Pulmonary artery endothelial cell (primary cell): ENCODE results near the gene NEURL3. TPM values are rescaled to one million over a fixed set of nuclear protein-coding genes. Genes with fewer than 3 reads are reported as not detected.
"Not testable (repeated sequence)": the region's sequence is repeated elsewhere in the genome, so short reads cannot be mapped to it uniquely, and the experiment has no call there.

Source experiments
- DNase-seq: peaks from one replicate; pipeline ENCODE4 v3.0.0-alpha.2; 2011; ENCODE audit warnings: low read depth, low spot score
- total RNA-seq: library from RNA; depleted of rRNA; stranded (reverse); fragments of >200 nt; gene quantifications from 2 replicates; pipeline ENCODE4 v1.2.3, GENCODE V29; 2014

NEURL3 gene
- total RNA-seq, 1 donor from 2014 or later: not detected

- DNase-seq: no peak
Measured at GRCh38 chr2:96486696-96487095, 18.5 kb downstream of the NEURL3 start.

GRCh38 chr2:96485751-96486651, 19.2 kb downstream of the NEURL3 start:
- DNase-seq: peak; percentile 91

GRCh38 chr2:96485350-96485749, 19.8 kb downstream of the NEURL3 start:
- DNase-seq: no peak

- DNase-seq: no peak
Measured at GRCh38 chr2:96484091-96484490, 21.1 kb downstream of the NEURL3 start.

- DNase-seq: no peak
Measured at GRCh38 chr2:96477458-96477857, 27.7 kb downstream of the NEURL3 start.

- DNase-seq: no peak
Measured at GRCh38 chr2:96471772-96472171, 33.4 kb downstream of the NEURL3 start.

GRCh38 chr2:96470636-96471035, 34.5 kb downstream of the NEURL3 start:
- no peak for DNase-seq

- no peak for DNase-seq
Measured at GRCh38 chr2:96470109-96470508, 35.0 kb downstream of the NEURL3 start.

GRCh38 chr2:96468904-96469303, 36.3 kb downstream of the NEURL3 start:
- DNase-seq: no peak

GRCh38 chr2:96464651-96465050, 40.5 kb downstream of the NEURL3 start:
- no peak for DNase-seq

- DNase-seq: no peak
Measured at GRCh38 chr2:96464061-96464460, 41.1 kb downstream of the NEURL3 start.

GRCh38 chr2:96463119-96463518, 42.0 kb downstream of the NEURL3 start:
- no peak for DNase-seq

GRCh38 chr2:96461616-96462015, 43.5 kb downstream of the NEURL3 start:
- not testable (repeated sequence) for DNase-seq

GRCh38 chr2:96452053-96452452, 53.1 kb downstream of the NEURL3 start:
- DNase-seq: no peak

- no peak for DNase-seq
Measured at GRCh38 chr2:96449637-96450036, 55.5 kb downstream of the NEURL3 start.

GRCh38 chr2:96449174-96449573, 56.0 kb downstream of the NEURL3 start:
- DNase-seq: no peak

GRCh38 chr2:96447726-96448125, 57.4 kb downstream of the NEURL3 start:
- DNase-seq: no peak

Other genes with a start within 250 kb of the NEURL3 start
- gene TMEM127, start 239.4 kb downstream of the NEURL3 start, total RNA-seq: 17.1 and 22.4 TPM in 2 replicates
- 96.7 and 106 TPM in 2 replicates for gene CIAO1, start 239.1 kb downstream of the NEURL3 start, total RNA-seq
- 64.1 and 68.1 TPM in 2 replicates for gene SNRNP200, start 199.8 kb downstream of the NEURL3 start, total RNA-seq
- 1.3 and 5.4 TPM in 2 replicates for gene ITPRIPL1, start 180.0 kb downstream of the NEURL3 start, total RNA-seq
- gene NCAPH, start 169.6 kb downstream of the NEURL3 start, total RNA-seq: 17.7 and 29.2 TPM in 2 replicates
- 10.0 and 10.9 TPM in 2 replicates for gene ARID5A, start 31.4 kb upstream of the NEURL3 start, total RNA-seq
- gene KANSL3, start 133.0 kb upstream of the NEURL3 start, total RNA-seq: 24.7 and 34.4 TPM in 2 replicates
- 0.11 TPM in 1 of 2 replicates, not detected in the other for gene FER1L5, start 137.4 kb upstream of the NEURL3 start, total RNA-seq
- 15.3 and 37.4 TPM in 2 replicates for gene LMAN2L, start 234.7 kb upstream of the NEURL3 start, total RNA-seq